NCI-H187 treated with DMSO at 0.1 percent for 48 hours (cell line): ENCODE data around the gene CAMTA2.

Experiments used
- DNase-seq: peaks from one replicate; lab custom pipeline; 2025; lab: John Stamatoyannopoulos, UW

The CAMTA2 gene

DNA sequence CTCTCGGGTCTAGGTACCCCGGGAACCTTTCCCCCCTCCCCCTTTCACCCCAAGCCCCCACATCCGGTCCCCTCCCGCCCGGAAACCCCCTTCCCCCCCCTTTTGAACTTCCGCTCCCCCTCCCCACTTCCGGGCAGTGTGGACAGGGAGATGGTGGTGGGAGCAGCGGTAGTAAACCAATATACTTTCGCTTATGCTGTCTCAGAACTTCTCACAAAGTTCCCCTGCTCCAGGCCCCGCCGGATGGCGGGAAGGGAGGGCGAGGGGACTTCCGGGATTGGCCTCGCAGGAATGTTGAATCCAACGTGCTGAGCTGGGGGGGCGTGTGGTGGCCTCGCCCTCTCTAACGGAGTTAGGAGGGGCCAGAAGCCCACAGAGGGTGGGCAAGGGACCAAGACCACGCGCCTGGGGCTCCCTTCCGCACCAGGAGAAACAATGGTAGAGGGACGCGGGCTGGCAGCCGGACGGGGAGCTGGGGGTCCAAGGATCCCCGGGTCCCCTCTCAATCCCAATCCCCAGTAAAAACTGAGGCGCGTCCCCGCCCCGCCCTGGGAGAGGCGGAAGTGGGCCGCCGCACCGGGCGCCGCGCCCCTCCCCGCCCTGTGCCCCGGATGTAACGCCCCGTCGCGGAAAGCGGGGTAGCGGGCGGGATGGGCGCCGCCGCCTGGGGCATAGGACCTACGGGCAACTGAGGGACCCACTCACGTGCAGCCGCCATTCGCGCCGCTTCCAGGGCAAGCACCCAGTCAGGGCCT is 39.9 kb downstream of the CAMTA2 start:
- DNase-seq: no peak

DNA sequence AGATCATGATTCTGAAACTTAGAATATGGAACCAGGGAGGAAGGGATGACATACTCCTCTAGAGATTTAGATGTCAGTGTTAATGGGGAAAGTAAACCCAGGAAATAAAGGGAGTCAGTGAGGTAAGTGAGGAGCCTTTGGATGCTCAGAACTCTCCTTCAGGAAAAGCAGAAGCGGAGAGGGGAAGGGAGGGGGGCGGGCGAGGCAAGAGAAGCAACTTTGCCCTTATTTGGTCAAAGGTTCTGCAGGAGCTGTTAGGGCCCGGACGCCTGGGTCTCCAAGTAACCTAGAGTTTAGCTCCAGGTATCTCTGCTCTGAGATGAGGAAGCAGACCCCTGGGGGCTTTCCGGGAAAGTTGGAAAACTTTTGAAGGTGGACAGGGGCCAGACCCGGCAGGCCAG is 40.5 kb downstream of the CAMTA2 start:
- DNase-seq: no peak

DNA sequence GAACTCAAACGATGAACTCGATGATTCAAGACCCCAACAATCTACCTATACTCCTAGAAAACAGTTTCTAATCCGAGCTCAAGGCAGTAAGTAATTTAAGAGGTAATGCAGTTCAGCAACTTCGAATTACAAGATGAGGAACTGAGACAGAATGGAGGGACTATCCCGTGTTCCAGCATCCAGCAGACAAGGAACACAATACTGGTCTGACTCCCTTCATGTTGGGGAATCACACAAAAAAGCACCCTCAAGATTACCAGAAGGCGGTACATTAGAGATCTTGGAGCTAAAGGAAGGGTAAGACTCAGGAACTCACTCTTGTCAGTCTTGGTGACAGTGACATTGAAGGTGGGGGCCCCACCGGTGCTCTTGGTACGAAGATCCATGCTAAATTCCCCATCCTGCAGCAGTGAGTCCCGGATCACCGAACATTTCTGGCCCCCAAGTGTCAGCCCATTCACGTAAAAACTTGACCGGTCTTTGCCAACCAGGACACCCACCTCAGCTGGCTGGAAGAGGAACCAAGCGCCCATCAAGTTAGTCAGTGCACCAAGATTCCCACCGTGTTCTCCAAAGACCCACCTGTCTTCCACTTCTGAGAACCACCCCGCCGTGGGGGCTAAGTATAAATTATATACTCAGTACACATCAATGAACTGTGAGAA is 41.0 kb downstream of the CAMTA2 start:
- DNase-seq: no peak

DNA sequence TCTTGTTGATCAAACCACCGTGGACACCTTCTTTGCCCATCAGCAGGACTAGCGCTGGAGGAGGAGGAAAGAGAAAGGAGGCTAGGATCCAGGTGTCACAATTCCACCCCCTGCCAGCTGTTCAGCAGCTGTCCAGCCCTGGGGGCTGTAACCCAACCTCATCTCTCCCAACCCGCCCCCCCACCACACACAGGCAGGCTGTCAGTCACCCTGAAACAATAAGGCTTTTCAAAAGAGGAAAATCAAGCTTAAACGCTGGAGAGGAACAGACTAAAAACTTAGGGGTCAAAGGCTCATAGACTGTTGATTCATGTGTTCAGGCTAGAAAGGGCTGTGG is 41.6 kb downstream of the CAMTA2 start:
- DNase-seq: no peak

DNA sequence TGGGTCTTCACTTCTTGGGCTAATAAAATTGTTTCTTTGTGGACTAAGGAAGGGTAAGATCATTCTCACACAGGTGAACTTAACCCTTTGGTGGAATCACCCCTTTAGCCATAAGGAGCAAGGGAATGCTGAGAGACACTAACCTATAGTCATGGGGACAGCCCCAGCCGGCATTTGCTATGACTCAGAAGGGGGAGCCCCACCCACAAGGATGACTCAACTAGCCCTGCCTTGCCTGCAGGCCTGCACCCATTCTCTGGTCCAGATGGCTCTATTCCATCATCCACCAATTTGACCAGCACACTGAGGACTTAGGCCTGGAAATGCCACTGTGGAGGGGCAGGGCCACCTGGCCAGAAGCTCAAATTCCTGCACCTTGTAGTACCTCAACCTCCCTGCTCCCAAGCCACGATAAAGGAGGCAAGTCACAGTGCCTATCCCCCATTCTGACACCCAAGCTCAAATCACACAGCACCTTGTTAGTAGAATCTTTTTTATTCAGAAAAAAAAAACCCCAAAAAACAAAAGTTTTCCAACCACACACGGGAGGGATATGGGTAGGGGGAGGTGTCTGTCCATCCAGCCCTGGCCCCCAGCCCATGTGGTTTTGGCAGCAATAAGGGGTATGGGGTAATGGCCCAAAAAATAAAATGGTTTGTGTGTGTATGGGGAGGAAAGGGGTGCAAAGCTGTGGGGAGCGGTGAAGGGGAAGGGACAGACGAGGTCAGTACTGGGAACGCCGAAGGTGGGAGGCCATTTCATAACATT is 42.1 kb downstream of the CAMTA2 start:
- no peak for DNase-seq

DNA sequence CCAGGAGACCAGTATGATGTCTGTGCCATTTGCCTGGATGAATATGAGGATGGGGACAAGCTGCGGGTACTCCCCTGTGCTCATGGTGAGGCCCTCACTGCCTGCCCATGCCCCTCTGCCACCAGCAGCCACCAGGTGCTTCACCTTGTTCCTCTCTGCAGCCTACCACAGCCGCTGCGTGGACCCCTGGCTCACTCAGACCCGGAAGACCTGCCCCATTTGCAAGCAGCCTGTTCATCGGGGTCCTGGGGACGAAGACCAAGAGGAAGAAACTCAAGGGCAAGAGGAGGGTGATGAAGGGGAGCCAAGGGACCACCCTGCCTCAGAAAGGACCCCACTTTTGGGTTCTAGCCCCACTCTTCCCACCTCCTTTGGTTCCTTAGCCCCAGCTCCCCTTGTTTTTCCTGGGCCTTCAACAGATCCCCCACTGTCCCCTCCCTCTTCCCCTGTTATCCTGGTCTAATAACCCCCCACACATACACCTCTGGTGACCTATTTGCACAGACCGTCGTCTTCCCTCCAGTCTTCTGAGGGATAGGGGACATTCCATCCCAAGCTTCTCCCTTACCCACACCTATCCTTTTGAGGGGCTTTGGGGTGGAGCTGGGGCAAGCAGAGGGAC is 42.8 kb downstream of the CAMTA2 start:
- DNase-seq: no peak

DNA sequence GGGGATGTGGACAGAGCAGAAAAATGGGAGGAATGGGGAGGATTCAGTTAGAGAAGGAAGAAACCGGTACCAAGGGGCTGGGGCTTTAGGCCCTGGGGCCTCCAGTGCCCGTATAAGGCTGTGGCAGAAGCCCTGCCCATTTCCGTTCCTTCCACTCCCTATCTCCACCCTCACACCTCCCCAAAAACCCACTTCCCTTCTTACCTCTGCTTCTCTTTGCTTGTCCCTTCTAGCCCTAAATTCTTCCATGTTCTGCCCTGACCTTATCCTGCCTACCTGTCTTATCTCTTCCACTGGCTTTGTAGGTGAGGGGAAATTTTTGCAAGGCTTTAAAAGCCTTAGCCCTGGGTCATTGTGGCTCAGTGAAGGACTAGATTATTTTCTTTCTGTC is 43.3 kb downstream of the CAMTA2 start:
- no peak for DNase-seq

DNA sequence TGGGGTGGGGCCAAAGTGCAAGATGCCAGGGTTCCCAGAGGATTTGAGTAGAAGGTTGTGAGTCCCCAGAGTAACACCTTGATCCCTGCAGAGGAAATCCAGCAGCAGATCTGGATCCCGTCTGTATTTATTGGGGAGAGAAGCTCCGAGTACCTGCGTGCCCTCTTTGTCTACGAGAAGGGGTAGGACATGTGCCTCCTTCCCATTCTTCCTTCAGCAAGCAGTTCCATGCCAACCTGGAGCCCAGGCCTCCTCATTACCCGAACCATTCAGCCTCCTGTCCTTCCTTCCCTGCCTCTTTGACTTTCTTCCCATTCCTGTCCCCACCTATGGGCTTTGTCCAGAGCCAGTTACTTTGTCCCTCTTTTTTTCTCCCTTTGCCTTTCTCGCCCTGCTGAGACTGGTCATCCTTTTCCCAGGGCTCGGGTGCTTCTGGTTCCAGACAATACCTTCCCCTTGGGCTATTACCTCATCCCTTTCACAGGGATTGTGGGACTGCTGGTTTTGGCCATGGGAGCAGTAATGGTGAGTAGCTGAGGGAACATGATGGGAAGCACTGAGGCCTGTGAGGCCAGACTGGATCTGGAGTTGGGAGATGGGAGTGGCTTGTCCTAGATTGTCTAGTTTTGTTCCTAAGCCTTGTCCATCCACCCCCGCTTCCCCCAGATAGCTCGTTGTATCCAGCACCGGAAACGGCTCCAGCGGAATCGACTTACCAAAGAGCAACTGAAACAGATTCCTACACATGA is 44.5 kb downstream of the CAMTA2 start:
- DNase-seq: no peak

DNA sequence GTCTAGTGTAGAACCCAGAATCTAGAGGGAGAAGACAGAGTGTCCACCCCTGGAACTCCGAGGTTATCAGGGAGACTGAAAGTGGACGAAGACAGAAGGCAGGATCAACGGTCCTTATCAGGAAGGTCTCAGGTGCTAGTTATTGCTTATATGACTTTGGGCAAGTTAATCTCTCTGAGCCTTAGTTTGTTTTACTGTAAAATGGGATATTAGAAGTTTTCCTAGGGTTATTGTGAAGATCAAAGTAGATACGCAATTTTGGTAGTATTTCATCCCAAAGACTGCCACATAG is 46.2 kb downstream of the CAMTA2 start:
- no peak for DNase-seq

DNA sequence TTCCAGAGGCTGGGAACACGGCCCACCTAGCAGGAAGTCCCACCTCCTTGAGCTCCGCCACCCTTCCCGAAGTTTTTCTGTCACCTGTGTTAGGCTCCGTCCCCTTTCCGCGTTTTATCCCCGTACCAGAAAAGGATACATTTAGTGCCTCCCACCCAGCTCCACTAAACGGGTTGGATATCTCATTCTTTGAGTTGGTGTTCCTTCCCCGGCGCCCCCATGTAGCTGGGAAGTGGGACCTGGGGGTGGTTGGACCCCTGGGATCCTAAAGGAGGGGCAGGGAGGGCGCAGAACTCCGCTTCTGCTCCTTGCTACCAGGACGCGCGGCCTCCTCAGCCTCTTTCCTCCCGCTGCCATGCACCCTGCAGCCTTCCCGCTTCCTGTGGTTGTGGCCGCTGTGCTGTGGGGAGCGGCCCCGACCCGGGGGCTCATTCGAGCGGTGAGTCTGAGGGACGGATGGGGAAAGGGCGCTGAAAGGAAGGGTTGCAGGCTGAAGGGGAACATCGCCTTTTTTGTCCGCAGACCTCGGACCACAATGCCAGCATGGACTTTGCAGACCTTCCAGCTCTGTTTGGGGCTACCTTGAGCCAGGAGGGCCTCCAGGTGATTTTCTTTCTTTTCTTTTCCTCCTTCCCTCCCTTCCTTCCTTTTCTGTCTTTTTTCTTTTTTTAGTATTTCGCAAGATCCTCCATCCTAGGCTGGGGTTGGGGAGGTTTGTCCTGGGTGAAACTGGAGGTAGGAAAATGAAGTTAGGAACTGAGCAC is 46.7 kb downstream of the CAMTA2 start:
- no peak for DNase-seq

DNA sequence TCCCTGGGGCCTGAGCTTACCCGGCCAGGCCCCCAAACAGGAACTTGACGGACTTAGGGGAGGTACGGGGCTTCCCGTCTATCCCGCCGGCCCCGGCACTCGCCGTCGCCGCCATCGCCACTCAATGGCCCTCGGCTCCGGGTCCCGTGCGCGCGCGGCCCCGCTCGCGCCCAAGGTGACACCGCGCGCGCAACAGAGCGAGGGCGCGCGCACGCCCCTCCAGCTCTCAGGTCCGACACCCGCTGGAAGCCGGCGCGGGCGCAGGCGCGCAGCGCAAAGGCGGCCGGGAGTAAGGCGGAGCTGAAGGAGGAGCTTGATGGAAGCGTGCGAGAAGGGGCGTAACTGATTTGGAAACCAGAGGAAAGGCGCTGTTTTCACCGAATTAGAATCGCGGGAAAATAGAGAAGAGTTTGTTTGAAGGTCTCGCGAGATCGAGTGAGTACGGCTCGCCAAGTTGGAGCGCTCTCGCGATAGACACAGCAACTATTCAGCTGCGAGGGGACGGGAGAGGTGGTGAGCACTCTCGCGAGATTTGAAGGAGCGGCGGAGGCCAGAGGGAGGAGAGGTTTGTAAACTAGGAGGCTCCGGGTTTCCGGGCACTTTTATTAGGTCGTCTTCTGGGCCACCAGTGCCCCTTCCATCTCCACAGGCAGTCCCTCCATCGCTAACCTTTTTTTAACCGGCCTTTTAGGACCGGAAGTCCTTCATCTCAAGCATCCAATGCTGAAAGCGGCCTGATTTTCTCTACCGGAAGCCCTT is 47.5 kb downstream of the CAMTA2 start, which contains the start of the genes RNF167 and SLC25A11:
Gene RNF167 (plus strand): TSS at position 473 of the 759 bp plus-strand sequence. CDS start 642 bp downstream, outside the sequence.
Gene SLC25A11 (minus strand): TSS at position 251 of the 759 bp plus-strand sequence. CDS start 136 bp downstream, at position 115.
- peak; percentile 68 for DNase-seq

DNA sequence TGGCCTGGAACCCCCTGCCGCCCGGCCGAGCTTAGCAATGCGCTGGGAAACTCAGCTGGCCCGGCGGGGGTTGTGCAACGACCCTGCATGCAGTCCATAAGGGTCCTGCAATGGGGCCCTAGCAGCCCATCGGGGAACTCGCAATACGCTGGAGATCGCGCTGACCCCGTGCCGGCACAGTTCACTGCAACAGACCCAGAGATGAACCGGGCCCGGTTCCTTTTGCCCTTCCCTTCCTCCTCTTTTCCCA is 48.0 kb downstream of the CAMTA2 start:
- no peak for DNase-seq

DNA sequence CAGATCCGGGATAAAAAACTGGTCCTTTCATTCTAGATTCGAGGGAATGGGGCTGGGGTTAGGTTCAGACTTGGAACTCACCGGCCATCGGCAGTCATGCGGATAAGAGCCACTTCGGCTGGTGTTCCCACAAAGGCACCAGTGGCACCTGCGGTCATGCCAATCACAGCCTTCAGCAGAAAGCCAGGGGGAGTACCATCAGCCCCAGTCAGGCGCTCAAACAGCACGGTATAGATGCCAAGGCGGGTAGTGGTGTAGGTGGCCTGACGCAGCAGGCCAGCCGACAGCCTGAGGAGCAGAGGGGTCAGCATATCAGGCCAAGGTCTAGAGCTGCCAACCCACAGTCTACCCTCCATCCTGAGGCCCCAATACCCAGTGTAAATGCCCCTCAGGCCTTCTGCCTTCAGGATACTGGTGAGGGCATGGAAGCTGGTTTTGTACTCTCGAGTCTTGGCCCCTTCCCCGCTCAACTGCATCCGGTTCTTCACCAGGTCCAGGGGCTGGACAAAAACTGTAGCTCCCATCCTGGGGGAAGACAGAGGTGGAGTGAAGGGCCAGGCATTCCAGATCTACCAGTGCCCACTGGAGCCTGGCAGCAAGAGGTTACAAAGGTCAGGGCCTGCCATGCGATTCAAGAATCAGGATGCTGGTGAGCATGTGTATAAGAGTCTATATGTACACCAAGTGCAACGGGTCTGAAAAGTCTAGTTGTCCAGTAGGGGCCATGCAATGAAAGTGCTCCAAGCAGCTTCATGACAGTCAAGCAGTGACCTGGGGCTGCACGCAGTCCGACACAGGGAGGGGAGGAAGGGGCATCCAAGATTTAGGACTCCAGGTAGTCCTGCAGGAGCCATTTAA is 48.6 kb downstream of the CAMTA2 start:
- no peak for DNase-seq

DNA sequence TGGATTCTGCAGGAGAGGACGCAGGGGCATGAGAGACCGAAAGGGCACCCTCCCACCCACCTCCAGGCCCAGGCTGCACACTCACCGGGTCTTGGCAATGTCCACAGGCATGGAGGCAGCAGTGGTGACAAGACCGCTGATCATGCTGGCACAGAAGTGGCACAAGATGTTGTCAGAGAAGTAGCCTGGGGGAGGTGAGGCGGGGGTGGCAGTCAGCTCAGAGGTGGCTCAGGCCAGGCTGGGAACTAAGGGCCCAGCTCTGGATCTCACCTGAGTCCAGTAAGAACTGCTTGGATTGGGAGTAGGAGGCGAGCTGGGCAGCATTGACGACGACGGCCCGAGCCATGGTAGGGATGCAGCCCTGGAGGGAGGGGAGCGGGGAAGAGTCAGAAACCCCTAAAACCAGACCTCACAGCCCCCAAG is 49.4 kb downstream of the CAMTA2 start:
- DNase-seq: no peak

DNA sequence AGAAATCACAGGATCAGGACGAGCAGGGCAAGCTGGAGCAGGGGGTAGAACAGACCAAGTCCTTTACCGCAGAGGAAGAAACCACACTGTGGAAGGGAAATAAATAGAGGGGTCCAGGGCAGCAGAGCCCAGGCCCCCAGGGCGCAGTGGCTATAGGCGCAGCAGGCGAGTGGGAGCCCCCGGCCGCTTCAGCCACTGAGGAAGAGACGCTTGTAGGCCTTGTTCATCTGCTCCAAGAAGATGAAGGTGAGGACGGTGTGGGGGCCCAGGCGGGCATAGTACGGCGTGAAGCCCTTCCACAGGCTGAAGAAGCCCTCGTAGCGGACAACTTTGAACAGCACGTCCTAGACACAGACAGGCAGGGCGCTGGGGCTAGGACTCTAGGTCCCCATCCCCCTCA is 49.9 kb downstream of the CAMTA2 start:
- no peak for DNase-seq

DNA sequence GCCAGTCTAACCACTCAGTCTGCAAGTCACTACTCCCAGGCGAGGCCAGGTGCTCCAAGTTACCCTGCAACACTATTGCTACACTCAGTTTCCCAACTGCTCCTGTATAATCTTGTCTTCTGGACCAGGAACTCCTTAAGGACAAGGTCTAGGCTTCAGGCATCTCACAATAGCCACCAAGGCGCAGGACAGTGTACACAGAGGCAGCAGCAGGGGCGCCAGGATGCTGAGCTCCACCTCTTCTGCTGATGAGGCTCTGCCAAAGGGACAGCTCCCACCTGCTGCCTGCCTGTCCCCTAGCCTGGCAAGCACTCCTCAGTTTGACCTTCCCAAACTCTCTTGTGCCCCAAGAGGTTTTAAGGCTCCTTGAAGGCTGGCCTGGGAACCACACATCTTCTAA is 51.0 kb downstream of the CAMTA2 start:
- DNase-seq: no peak

DNA sequence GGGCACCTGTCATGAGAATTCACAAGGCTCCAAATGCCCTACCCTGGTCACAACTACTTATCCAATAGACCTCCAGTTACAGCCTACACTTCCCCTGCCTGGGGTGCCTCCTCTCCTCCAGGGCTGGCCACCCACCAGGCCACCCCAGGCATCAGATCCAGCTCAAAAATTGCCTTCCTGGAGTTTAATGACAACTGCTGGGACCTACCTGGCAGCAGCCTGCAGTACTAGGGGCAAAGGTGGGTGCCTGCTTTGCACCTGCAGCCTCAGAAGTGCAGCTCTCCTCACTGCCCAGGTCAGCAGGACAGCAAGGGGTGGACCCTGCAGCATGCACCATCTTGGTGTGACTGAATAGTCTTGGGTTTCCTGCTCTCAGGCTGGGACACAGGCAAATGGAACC is 51.8 kb downstream of the CAMTA2 start:
- DNase-seq: no peak

DNA sequence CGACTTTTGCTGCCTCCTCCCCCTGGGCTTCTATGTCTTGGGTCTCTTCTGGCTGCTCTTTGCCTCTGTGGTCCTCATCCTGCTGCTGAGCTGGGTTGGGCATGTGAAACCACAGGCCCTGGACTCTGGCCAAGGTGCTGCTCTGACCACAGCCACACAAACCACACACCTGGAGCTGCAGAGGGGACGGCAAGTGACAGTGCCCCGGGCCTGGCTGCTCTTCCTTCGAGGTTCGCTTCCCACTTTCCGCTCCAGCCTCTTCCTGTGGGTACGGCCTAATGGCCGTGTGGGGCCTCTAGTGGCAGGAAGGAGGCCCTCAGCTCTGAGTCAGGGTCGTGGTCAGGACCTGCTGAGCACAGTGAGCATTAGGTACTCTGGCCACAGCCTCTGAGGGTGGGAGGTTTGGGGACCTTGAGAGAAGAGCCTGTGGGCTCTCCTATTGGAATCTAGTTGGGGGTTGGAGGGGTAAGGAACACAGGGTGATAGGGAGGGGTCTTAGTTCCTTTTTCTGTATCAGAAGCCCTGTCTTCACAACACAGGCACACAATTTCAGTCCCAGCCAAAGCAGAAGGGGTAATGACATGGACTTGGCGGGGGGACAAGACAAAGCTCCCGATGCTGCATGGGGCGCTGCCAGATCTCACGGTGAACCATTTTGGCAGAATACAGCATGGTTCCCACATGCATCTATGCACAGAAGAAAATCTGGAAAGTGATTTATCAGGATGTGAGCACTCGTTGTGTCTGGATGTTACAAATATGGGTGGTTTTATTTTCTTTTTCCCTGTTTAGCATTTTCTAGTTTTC is 53.1 kb downstream of the CAMTA2 start:
- DNase-seq: no peak

DNA sequence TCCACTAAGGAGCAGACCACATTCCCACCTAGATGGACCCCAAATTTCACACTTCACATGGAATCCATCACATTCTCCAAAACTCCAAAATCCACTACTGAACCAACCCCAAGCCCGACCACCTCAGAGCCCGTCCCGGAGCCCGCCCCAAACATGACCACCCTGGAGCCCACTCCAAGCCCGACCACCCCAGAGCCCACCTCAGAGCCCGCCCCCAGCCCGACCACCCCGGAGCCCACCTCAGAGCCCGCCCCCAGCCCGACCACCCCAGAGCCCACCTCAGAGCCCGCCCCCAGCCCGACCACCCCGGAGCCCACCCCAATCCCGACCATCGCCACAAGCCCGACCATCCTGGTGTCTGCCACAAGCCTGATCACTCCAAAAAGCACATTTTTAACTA is 53.8 kb downstream of the CAMTA2 start:
- DNase-seq: no peak
